Kidney epithelial cell (primary cell): ENCODE measurements around the gene CACNA1F. TPM values are rescaled to one million over a fixed set of nuclear protein-coding genes. Genes with fewer than 3 reads are reported as not detected.
A peak's percentile ranks its signal among the peaks of the same experiment; 100 is the strongest.

Experiments
- DNase-seq: peaks from one replicate; pipeline ENCODE4 v3.0.0-alpha.2; 2010; ENCODE audit warnings: low read depth
- H3K27me3 ChIP-seq: 2 replicates; pipeline ENCODE4 v1.6.0; 2011; ENCODE audit warnings: low read length; ENCODE audit not compliant: control insufficient read depth, insufficient read depth
- H3K36me3 ChIP-seq: 2 replicates; pipeline ENCODE4 v1.5.1; 2011; ENCODE audit warnings: low read length; ENCODE audit not compliant: control insufficient read depth, insufficient read depth
- H3K4me3 ChIP-seq: 2 replicates; pipeline ENCODE4 v1.5.1; 2011; ENCODE audit warnings: low read depth, mild to moderate bottlenecking, control low read depth, low read length
- CTCF ChIP-seq: IDR thresholded peaks from 2 replicates; pipeline ENCODE4 v1.5.1; 2011; ENCODE audit warnings: mild to moderate bottlenecking, moderate library complexity, low read length, control low read depth, inconsistent platforms; ENCODE audit not compliant: insufficient read depth, poor library complexity, severe bottlenecking
- total RNA-seq: library from RNA; depleted of rRNA; stranded (reverse); fragments of >200 nt; gene quantifications from 2 replicates; pipeline ENCODE4 v1.2.3, GENCODE V29; 2015

The CACNA1F gene
- total RNA-seq, 1 donor from 2014 or later = not detected

GRCh38 chrX:49191574-49192011 lies 41.5 kb downstream of the CACNA1F start:
- Histone ChIP-seq H3K4me3 (peak overlapping the region; percentile 59), H3K36me3 (no peaks in the 10 kb centered on the region), H3K27me3 (no peaks in the 10 kb centered on the region)
- TF ChIP-seq CTCF = no peak
- DNase-seq = no peak

- Histone ChIP-seq H3K4me3 (peak overlapping the region; percentile 59), H3K36me3 (no peaks in the 10 kb centered on the region), H3K27me3 (no peaks in the 10 kb centered on the region)
- no peak for TF ChIP-seq CTCF
- peak; percentile 99 for DNase-seq
These were observed 42.1 kb downstream of the CACNA1F start for GRCh38 chrX:49190821-49191573.

GRCh38 chrX:49189606-49190005 lies 43.5 kb downstream of the CACNA1F start:
- DNase-seq = no peak
- H3K36me3 ChIP-seq = no peaks in the 10 kb centered on the region
- peak overlapping the region; percentile 49 for H3K4me3 ChIP-seq
- TF ChIP-seq CTCF = no peak
- H3K27me3 ChIP-seq = no peaks in the 10 kb centered on the region

GRCh38 chrX:49188468-49189076 lies 44.6 kb downstream of the CACNA1F start:
- DNase-seq = no peak
- no peak for TF ChIP-seq CTCF
- no peak overlapping the region for H3K4me3 ChIP-seq

GRCh38 chrX:49187526-49187925 lies 45.6 kb downstream of the CACNA1F start:
- H3K36me3 ChIP-seq = no peaks in the 10 kb centered on the region

More at GRCh38 chrX:49188468-49189076, 44.6 kb downstream of the CACNA1F start:
- no peaks in the 10 kb centered on the region for H3K36me3 ChIP-seq
- no peaks in the 10 kb centered on the region for H3K27me3 ChIP-seq

More at GRCh38 chrX:49187526-49187925, 45.6 kb downstream of the CACNA1F start:
- no peak for DNase-seq
- Histone ChIP-seq H3K27me3 (no peaks in the 10 kb centered on the region), H3K4me3 (no peak overlapping the region)
- TF ChIP-seq CTCF = no peak
